H1 (cell line): ENCODE measurements around the gene NUP85. TPM values are rescaled to one million over a fixed set of nuclear protein-coding genes. Genes with fewer than 3 reads are reported as not detected.

Experiments used
- BACH1 ChIP-seq: IDR thresholded peaks from 2 replicates; pipeline ENCODE4 v1.6.1; 2012; ENCODE audit warnings: low read length, improper control_type of control experiment
- EP300 ChIP-seq, 2 experiments: IDR thresholded peaks; 1 replicate in 1 of 2; 2 replicates in 1 of 2; pipeline ENCODE4 v1.6.1; 2011 to 2012; ENCODE audit warnings: low read depth in 2 of 2, low read length in 2 of 2, mild to moderate bottlenecking in 2 of 2, borderline replicate concordance in 1 of 2, inconsistent platforms in 1 of 2, moderate library complexity in 1 of 2
- FOSL1 ChIP-seq: IDR thresholded peaks from 2 replicates; pipeline ENCODE4 v1.6.1; 2011; ENCODE audit warnings: mild to moderate bottlenecking, low read depth, low read length, moderate library complexity; ENCODE audit not compliant: insufficient read depth
- SRF ChIP-seq: IDR thresholded peaks from 2 replicates; pipeline ENCODE4 v1.6.1; 2011; ENCODE audit warnings: mild to moderate bottlenecking, low read depth, low read length, moderate library complexity
- YY1 ChIP-seq: IDR thresholded peaks from 2 replicates; pipeline ENCODE4 v1.6.1; 2011; ENCODE audit warnings: low read depth, mild to moderate bottlenecking, low read length
- polyA plus RNA-seq, 7 experiments: library from polyadenylated mRNA; depleted of rRNA in 3 of 7; stranded (reverse) in 5 of 7; unstranded in 2 of 7; fragments of >200 nt in 5 of 7; fragments of 200-250 nt in 2 of 7; gene quantifications; 1 replicate in 5 of 7; 2 replicates in 1 of 7; 4 replicates in 1 of 7; pipeline versions ENCODE4 v1.2.1 to v1.2.3, GENCODE V29; 2011 to 2013; ENCODE audit warnings: missing spikeins in 2 of 7, mixed read lengths in 2 of 7
- total RNA-seq: library from RNA; stranded (reverse); fragmentation: NEBNext Ultra II Directional; extraction: Animal tissue kit (Norgen Biotek cat#: 25700); gene quantifications from 2 replicates; pipeline ENCODE4 v1.2.1, GENCODE V29; 2021

NUP85 gene
- total and polyA plus RNA-seq, 2 of the 8 experiments (the other 6 are each of a cell fraction or from before 2014, with no cell fraction given): 98.5 to 154 TPM

DNA sequence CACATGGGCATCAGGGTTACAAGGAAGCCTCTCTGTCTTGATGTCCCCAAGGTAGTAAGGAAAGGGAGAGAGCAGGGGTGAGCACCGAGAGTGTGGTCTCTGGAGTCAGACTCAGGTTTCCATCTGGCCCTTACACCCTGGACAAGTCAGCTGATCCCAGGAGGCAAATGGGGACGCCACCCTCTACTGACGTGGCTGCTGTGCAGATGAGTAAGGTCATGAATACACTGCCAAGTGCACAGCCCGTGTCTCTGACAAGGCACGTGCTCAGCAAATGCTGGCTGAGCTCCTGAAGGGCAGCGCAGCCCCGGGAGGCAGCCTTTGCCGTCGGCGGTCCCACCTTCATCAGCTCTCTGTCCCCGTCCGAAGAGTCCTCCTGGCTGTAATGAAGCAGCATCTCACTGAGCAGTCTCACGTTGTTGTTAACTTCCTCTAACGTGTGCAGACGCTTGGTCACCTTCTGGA, 36.5 kb downstream of the NUP85 start (continued):
- no peak for TF ChIP-seq SRF
- TF ChIP-seq BACH1: no peak
- no peak for TF ChIP-seq FOSL1
- no peak for TF ChIP-seq YY1
- no peak for TF ChIP-seq EP300 (IDR thresholded peaks at IDR 0.05; ENCODE audit: borderline replicate concordance in 1 of 2, low read depth in 2 of 2, low read length in 2 of 2)
